HCT116 (cell line): ENCODE measurements around the gene WBP1. TPM values are rescaled to one million over a fixed set of nuclear protein-coding genes. Genes with fewer than 3 reads are reported as not detected.

Experiments
- ATAC-seq: fragments of 200-7000 bp; cut with Tn5 transposase; 2 replicates; pipeline ENCODE4 v1.9.1; 2020; ENCODE audit warnings: mild to moderate bottlenecking, moderate library complexity
- BruUV-seq: library from RNA; stranded (reverse); fragments of 400-500 nt; replicated peaks from 2 replicates; lab custom pipeline; 2021; lab: Mats Ljungman, UMichigan
- CTCF ChIA-PET: fragments of 300-600 bp; sonication (Branson Sonifier 250); formaldehyde crosslinking; loops from one replicate; lab custom pipeline; 2021; ENCODE audit warnings: antibody characterized with exemption; lab: Charles Lee
- POLR2A ChIA-PET: fragments of 300-600, 350-600 bp; sonication (Branson Sonifier 250); formaldehyde crosslinking; loops from one replicate; lab custom pipeline; 2021; ENCODE audit warnings: antibody characterized with exemption; lab: Charles Lee
- RAD21 ChIA-PET, 2 experiments: fragments of 300-600 bp; sonication (Branson Sonifier 250); formaldehyde crosslinking; loops; one replicate each; lab custom pipeline; 2023; ENCODE audit warnings: low total read pairs in 2 of 2; ENCODE audit not compliant: uncharacterized antibody in 2 of 2, unreplicated experiment in 2 of 2, low non-redundant PET in 1 of 2; lab: Charles Lee
- DNase-seq: peaks from one replicate; pipeline ENCODE4 v3.0.0-alpha.2; 2010; ENCODE audit warnings: low read depth, low spot score
- H2AFZ ChIP-seq: fragments of 200-600 bp; shearing (Covaris generic), sonication (generic); 2 replicates; pipeline ENCODE4 v1.6.1; 2017; ENCODE audit warnings: low read depth, mixed run types, mixed read lengths, antibody characterized with exemption, low read length; ENCODE audit not compliant: poor library complexity, severe bottlenecking
- H3K27ac ChIP-seq: 2 replicates; pipeline ENCODE4 v1.5.1; 2012; ENCODE audit warnings: low read depth, low read length
- H3K27me3 ChIP-seq: fragments of 200-600 bp; sonication (generic); 2 replicates; pipeline ENCODE4 v1.6.1; 2016; ENCODE audit warnings: mixed run types, low read length, mixed read lengths; ENCODE audit not compliant: insufficient read depth
- H3K36me3 ChIP-seq, 2 experiments: fragments of 200-500 bp in 1 of 2; fragments of 200-600 bp in 1 of 2; sonication (Bioruptor generic) in 1 of 2; sonication (generic) in 1 of 2; 2 replicates each; pipeline versions ENCODE4 v1.5.1 to v1.6.1; 2014 to 2016; ENCODE audit warnings: low read length in 2 of 2, inconsistent platforms in 1 of 2, mixed read lengths in 1 of 2, mixed run types in 1 of 2; ENCODE audit not compliant: insufficient read depth in 2 of 2, control insufficient read depth in 1 of 2
- H3K4me1 ChIP-seq, 2 experiments: fragments of 200-600 bp in 1 of 2; sonication (generic) in 1 of 2; 2 replicates each; pipeline versions ENCODE4 v1.5.1 to v1.6.1; 2012 to 2017; ENCODE audit warnings: low read length in 2 of 2, inconsistent platforms in 1 of 2, mild to moderate bottlenecking in 1 of 2, mixed read lengths in 1 of 2, mixed run types in 1 of 2, moderate library complexity in 1 of 2; ENCODE audit not compliant: insufficient read depth in 2 of 2, control insufficient read depth in 1 of 2
- H3K4me2 ChIP-seq: fragments of 200-600 bp; sonication (generic); 2 replicates; pipeline ENCODE4 v1.6.1; 2017; ENCODE audit warnings: mixed run types, low read length, mixed read lengths
- H3K4me3 ChIP-seq, 2 experiments: fragments of 200-600 bp in 1 of 2; sonication (generic) in 1 of 2; replicated peaks in 1 of 2; 2 replicates each; pipeline ENCODE4 v1.5.1; 2011 to 2016; ENCODE audit warnings: low read length in 2 of 2, control low read depth in 1 of 2, low read depth in 1 of 2, mild to moderate bottlenecking in 1 of 2, mixed read lengths in 1 of 2, mixed run types in 1 of 2
- H3K79me2 ChIP-seq: fragments of 200-600 bp; sonication (generic); 2 replicates; pipeline ENCODE4 v1.6.1; 2017; ENCODE audit warnings: mild to moderate bottlenecking, mixed run types, low read length, moderate library complexity, mixed read lengths; ENCODE audit not compliant: insufficient read depth
- H3K9ac ChIP-seq: fragments of 200-600 bp; sonication (generic); 2 replicates; pipeline ENCODE4 v1.6.1; 2016; ENCODE audit warnings: low read length, mixed read lengths
- H3K9me2 ChIP-seq: fragments of 200-600 bp; sonication (generic), shearing (Covaris generic); 2 replicates; pipeline ENCODE4 v1.6.1; 2017; ENCODE audit warnings: mixed run types, mild to moderate bottlenecking, moderate library complexity; ENCODE audit not compliant: insufficient read depth
- H3K9me3 ChIP-seq, 2 experiments: fragments of 200-500 bp in 1 of 2; fragments of 200-600 bp in 1 of 2; sonication (Bioruptor generic) in 1 of 2; sonication (generic) in 1 of 2; 2 replicates each; pipeline ENCODE4 v1.6.1; 2014 to 2017; ENCODE audit warnings: low read length in 2 of 2, mixed read lengths in 2 of 2, inconsistent platforms in 1 of 2, low read depth in 1 of 2, mild to moderate bottlenecking in 1 of 2, mixed run types in 1 of 2, moderate library complexity in 1 of 2; ENCODE audit not compliant: control insufficient read depth in 1 of 2, insufficient read depth in 1 of 2
- H4K20me1 ChIP-seq: fragments of 200-600 bp; sonication (generic), shearing (Covaris generic); 2 replicates; pipeline ENCODE4 v1.6.1; 2017; ENCODE audit warnings: mixed run types, mild to moderate bottlenecking, moderate library complexity; ENCODE audit not compliant: insufficient read depth
- EZH2 ChIP-seq: fragments of 200-600 bp; sonication (generic); IDR thresholded peaks from 2 replicates; pipeline ENCODE4 v1.6.1; 2017; ENCODE audit warnings: antibody characterized with exemption, mixed run types
- POLR2AphosphoS5 ChIP-seq: IDR thresholded peaks from 2 replicates; pipeline ENCODE4 v1.6.1; 2011; ENCODE audit warnings: mild to moderate bottlenecking, low read depth, low read length, moderate library complexity
- YY1 ChIP-seq: IDR thresholded peaks from 2 replicates; pipeline ENCODE4 v1.6.1; 2011; ENCODE audit warnings: low read length, low read depth, moderate library complexity, mild to moderate bottlenecking; ENCODE audit not compliant: insufficient replicate concordance; ENCODE audit errors: extremely low read depth
- ZBTB33 ChIP-seq: IDR thresholded peaks from 2 replicates; pipeline ENCODE4 v1.6.1; 2011; ENCODE audit warnings: mild to moderate bottlenecking, low read length, moderate library complexity; ENCODE audit not compliant: insufficient replicate concordance; ENCODE audit errors: extremely low read depth
- intact Hi-C: fragments of 100-400 bp; cut with micrococcal nuclease; formaldehyde crosslinking; loops from 2 replicates; pipeline ENCODE4 v1.10.0; 2022
- total RNA-seq: library from RNA; stranded (reverse); gene quantifications from one replicate; pipeline ENCODE4 v1.2.1, GENCODE V29; 2021; ENCODE audit not compliant: unreplicated experiment

WBP1 gene
- total RNA-seq, 1 experiment from 2014 or later = 64.7 TPM

- no peak for DNase-seq
- ChIA-PET POLR2A (interaction anchor here (1.3 kb wide), 1 partner anchor 25 kb away, joined by 3 read pairs; no protein-coding TSS in a partner anchor), CTCF (interaction anchor here (0.8 kb wide), 1 partner anchor 18 kb away, joined by 3 read pairs; the partner anchor contains the start of genes CCDC142 and TTC31), RAD21 (no interaction called here)
- H3K4me2 ChIP-seq = no peak overlapping the region
- H3K36me3 ChIP-seq = peaks cover under 1 to 11% of the 10 kb centered on the region in 2 experiments; a peak in 2 of 4 replicates
- H3K9me2 ChIP-seq = no peaks in the 10 kb centered on the region
- BruUV-seq = no TSS peak
- no peaks in the 10 kb centered on the region for H4K20me1 ChIP-seq
- no peak for ATAC-seq
- TF ChIP-seq ZBTB33 (no peak), EZH2 (no peak)
- no peaks in the 10 kb centered on the region for H3K9me3 ChIP-seq
- no peak overlapping the region for H3K27ac ChIP-seq
- H3K4me3 ChIP-seq = no peak overlapping the region
- no peak overlapping the region for H2AFZ ChIP-seq
- no peaks in the 10 kb centered on the region for H3K27me3 ChIP-seq
- H3K9ac ChIP-seq = no peak overlapping the region
- intact Hi-C loops = no loop called here
- peaks cover 6% of the 10 kb centered on the region for H3K79me2 ChIP-seq
- peaks cover 18 to 40% of the 10 kb centered on the region in 2 experiments for H3K4me1 ChIP-seq
Measured at GRCh38 chr2:74500578-74500946, 42.3 kb downstream of the WBP1 start.

- TF ChIP-seq YY1 (no peak), POLR2AphosphoS5 (peak; percentile 21; the same call in 1 of the 2 replicates)
- Histone ChIP-seq H4K20me1 (no peaks in the 10 kb centered on the region), H3K4me3 (peak overlapping the region; percentile 83 to 89), H3K4me1 (peaks cover 24 to 49% of the 10 kb centered on the region in 2 experiments), H3K79me2 (peaks cover 14% of the 10 kb centered on the region), H3K27ac (peak overlapping the region; percentile 91), H3K9me3 (no peaks in the 10 kb centered on the region), H3K9me2 (no peaks in the 10 kb centered on the region), H3K9ac (peak overlapping the region; percentile 85), H3K27me3 (no peaks in the 10 kb centered on the region), H2AFZ (no peak overlapping the region), H3K36me3 (peaks cover 3 to 16% of the 10 kb centered on the region in 2 experiments; a peak in 2 of 4 replicates), H3K4me2 (peak overlapping the region; percentile 95)
- DNase-seq = no peak
- intact Hi-C loops = loop anchor here (2.0 kb wide), 1 partner anchor 19 kb away; the partner anchor contains the start of genes CCDC142 and TTC31
- ChIA-PET RAD21 (no interaction called here), POLR2A (interaction anchor here (1.3 kb wide), 1 partner anchor 26 kb away, joined by 3 read pairs; no protein-coding TSS in a partner anchor), CTCF (interaction anchor here (0.8 kb wide), 1 partner anchor 18 kb away, joined by 3 read pairs; the partner anchor contains the start of genes CCDC142 and TTC31)
- no peak for ATAC-seq
- no TSS peak for BruUV-seq
Measured at GRCh38 chr2:74501335-74502071, 43.3 kb downstream of the WBP1 start.
